DMS114 treated with DMSO at 0.1 percent for 48 hours (cell line): Measurements from ENCODE around the gene PTPRF.
A peak's percentile ranks its signal among the peaks of the same experiment; 100 is the strongest.

Experiments
- DNase-seq: peaks from one replicate; lab custom pipeline; 2025; ENCODE audit not compliant: unreplicated experiment; lab: John Stamatoyannopoulos, UW

The PTPRF gene

GRCh38 chr1:43512681-43513080 lies 18.0 kb upstream of the PTPRF start:
- no peak for DNase-seq

DNA sequence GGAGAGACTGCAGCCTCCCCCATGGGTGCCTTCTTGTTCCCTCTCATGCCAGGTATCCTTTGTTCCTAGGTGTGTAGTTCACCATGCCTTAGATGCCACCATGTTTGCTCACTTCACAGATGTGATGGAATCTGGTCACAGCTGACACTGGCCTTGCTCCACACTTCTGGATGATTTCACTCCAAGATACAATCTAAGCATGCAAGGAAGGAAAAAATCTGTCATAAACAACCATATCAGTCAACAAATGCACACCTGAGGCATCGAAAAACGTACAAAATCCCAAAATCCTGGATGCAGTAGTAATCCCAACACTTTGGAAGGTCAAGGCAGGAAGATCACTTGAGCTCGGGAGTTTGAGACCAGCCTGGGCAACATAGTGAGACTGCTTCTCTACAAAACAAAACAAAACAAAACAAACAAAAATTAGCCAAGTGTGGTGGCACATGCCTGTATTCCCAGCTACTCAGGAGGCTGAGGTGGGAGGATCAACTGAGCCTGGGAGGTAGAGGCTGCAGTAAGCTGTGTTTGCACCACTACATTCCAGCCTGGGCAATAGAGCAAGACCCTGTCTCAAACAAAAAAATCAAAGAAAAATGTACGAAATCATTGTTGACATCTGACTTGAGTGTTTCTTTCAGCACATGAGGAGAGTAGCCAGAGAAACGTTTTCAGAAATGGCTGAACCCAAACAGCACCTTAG lies 17.1 kb upstream of the PTPRF start:
- DNase-seq, result no peak

GRCh38 chr1:43518935-43519686 lies 11.6 kb upstream of the PTPRF start:
- no peak for DNase-seq

- no peak for DNase-seq
Measured at GRCh38 chr1:43520100-43520778, 10.4 kb upstream of the PTPRF start.

GRCh38 chr1:43521078-43521477 lies 9.6 kb upstream of the PTPRF start:
- DNase-seq, result no peak

- no peak for DNase-seq
Measured at GRCh38 chr1:43521756-43522155, 8.9 kb upstream of the PTPRF start.

DNA sequence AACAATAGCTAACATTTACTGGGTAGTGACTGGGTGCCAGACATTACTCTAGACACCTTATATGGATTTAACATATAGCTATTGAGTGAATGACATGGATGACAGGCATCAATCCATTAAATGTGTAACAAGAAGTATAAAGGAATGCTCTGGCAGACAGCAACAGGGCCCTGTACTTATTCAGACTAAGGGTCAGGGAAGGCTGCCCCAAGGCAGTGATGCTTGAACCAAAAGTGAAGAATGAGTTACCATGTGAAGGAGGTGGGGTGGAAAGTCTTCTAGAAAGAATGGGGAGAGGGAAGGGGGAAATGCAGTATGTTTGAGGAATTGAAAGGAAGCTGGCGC lies 8.3 kb upstream of the PTPRF start:
- DNase-seq, result no peak

- no peak for DNase-seq
Measured at GRCh38 chr1:43522776-43523480, 7.8 kb upstream of the PTPRF start.

DNA sequence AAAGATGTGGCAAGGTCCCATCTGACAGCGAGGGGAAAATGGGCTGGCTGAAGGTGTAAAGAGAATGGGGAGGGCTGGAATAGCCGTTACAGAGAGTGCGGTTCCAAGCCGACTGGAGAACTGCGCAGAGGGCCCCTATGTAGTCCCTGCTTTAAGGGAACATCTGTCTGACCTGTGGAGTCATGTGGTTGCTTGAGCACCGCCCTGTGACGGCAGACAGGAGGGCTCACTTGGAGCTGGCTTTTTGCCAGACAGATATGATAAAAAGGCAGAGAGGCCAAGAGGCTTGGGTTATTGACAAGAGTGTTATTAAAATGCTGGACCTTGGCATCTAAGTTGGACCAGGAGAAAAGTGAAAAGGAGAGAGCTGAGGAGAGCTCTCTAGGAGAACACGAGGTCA lies 5.9 kb upstream of the PTPRF start:
- no peak for DNase-seq

DNA sequence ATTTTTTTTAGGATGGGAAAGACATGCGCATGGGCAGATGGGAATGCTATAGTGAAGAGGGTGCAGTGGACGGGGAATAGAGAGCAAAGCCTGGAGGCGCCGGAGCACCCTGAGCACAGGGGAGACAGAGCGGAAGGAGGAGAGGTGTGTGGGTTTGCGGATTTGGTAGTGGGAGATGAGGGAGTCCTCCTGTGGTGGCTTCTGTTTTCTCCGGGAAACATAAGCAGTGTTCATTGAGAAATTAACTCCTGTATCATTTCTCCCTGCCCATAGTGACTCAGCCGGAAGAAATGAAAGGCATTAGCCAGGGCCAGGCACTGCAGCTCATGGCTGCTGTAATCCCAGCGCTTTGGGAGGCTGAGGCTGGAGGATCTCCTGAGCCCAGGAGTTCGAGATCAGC lies 4.7 kb upstream of the PTPRF start:
- DNase-seq, result no peak

- no peak for DNase-seq
Measured at GRCh38 chr1:43527111-43527878, 3.4 kb upstream of the PTPRF start.

GRCh38 chr1:43529206-43529731 lies 1.4 kb upstream of the PTPRF start:
- DNase-seq, result peak; percentile 82

DNA sequence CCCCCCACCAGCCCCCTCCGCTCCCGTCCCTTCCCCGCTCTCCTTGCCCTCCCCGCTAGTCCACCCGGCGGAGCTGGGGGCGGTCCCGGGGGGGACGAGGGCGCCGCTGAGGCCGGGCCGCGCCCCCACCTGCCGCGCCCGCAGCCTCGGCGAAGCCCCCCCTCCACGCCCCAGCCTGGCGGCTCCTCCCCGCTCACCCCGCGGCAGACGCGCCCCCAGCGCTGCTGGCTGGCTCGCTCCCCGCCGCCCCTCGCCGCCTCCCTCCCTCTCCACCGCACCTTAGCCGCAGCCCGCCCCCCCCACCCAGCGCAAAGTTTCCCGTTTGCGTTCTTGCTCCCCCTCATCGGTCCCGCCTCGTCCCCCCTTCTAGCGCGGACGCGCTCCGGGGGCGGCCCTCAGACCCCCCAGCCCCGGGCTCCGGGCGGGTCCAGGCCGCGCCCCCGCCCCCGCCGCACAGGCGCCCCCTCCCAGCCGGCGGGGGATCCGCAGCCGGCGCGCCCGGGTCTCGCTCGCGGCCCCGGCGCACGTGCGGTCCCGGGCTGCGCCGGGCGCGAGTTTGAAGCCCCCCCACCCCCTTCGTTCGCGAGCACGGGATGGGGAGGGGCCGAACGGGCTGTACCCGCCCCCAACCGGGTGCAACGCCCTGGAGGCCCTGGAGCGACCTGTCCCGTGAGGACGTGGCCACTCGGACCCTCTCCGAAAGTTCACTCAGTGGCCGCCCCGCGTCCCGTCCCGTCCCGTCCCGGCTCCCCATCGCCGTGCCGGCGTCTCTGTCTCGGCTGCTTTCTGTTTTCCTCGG lies 623 bp downstream of the PTPRF start:
- no peak for DNase-seq

DNA sequence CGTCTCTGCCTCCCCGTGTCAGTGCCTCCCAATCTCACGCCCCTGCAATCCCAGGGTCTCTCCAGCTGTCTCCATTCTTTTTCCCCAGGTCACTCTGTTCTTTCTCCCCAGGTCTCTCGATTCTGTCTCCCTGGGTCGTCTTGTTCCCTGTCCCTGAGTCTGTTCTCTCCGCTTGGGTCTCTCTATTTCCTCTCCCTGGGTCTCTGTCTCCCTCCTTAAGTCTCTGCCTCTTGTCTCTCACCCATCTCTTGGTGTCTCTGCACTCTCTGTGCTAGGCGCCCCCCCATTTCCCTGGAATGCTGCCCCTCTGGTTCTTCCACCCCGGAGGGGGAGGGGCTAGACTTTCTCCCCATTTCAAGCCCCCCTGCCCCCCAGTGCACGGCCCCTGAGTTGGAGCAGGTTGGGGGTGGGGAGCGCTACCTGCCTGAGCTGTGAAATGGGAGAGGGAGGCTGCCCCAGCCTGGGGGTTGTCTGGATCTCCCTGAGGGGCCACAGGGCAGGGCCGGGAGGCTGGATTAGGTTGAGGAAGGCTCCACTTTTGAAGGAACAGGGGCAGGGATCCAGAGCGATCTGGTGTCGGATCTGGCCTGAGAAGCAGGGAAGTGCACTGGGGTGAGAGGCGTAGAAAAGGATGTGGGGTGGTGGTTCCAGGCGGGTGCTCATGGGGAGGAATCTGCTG lies 1.4 kb downstream of the PTPRF start:
- no peak for DNase-seq

DNA sequence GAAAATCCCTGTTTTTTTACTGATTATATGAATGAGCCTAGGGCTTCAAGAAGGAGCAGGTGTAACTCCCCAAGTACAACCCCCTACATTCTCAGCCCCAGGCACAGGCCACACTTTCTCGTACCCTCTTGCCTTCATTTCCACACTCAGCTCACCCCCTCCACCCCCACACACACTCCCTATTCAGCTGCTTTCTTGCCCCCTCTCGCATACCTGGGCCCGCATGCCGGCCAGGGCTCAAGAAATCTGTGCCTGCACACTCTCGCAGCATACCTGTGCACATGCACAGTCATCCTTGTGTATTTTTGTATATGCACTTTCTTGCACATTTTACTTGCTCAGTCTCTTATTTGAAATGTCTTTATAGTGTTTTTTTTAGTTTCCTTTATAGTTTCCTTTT lies 2.0 kb downstream of the PTPRF start:
- no peak for DNase-seq

- DNase-seq, result no peak
Measured at GRCh38 chr1:43533584-43533983, 2.9 kb downstream of the PTPRF start.

DNA sequence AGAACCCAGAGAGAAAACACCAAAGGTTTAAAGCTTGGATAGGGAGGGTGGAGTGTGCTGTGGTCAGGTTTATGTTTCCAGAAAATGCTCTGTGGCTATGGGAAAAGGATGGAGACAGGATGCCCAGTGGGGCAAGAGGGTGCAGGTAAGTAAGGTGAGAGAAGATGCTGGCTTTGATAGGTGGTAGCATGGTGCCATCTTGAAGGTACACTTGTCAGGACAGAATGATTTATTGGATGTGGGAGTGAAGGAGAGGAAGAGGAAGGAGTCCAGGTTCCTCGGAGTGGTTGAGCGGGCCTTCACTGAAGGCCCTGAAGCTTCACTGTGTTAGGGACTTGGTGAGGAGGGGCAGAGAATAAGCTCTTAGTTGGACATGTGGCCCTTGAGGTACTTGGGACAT lies 3.6 kb downstream of the PTPRF start:
- no peak for DNase-seq

- no peak for DNase-seq
Measured at GRCh38 chr1:43536196-43536863, 5.6 kb downstream of the PTPRF start.

DNA sequence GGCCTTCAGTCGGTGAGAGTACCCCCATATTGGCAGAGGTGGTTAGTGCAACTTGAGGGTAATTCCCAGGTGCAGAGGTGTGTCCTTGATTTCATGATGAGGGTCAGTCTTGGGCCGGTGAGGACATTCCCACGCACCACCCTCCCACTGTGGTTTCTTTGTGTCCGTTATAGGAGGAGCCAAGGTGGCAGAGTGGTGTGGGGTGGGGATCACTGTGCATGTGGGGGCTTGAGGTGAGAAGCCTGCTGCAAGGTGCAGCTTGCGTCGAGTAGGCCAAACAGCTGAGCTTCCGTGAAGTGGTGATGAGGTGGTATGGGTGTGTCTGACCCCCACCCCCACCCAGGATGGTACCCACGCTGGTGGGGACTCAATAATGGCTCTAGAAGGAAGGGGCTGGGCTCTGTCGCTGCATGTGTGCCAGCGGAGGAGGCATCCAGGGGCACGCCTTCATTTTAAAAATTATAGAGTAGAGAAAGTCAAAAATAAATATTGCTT lies 6.2 kb downstream of the PTPRF start:
- no peak for DNase-seq
